HG02840 (cell line): ENCODE measurements around the gene PRB4.
"Not testable (repeated sequence)": the region's sequence is repeated elsewhere in the genome, so short reads cannot be mapped to it uniquely, and the experiment has no call there.

Experiments used
- ATAC-seq: cut with Tn5 transposase; IDR thresholded peaks from one replicate; pipeline ENCODE4 v1.9.1; 2021; ENCODE audit warnings: mild to moderate bottlenecking, moderate library complexity, moderate number of reproducible peaks; ENCODE audit not compliant: unreplicated experiment, low FRiP score

PRB4 gene

GRCh38 chr12:11310336-11310735 is at the start of gene PRB4:
TSS of gene PRB4 (minus strand) at chr12:11310436. CDS start at chr12:11310398, 38 bp downstream.
- ATAC-seq, result no peak

- ATAC-seq, result not testable (repeated sequence)
Observed at GRCh38 chr12:11351736-11352135, 41.5 kb upstream of the PRB4 start.

- no peak for ATAC-seq
Observed at GRCh38 chr12:11348439-11348838, 38.2 kb upstream of the PRB4 start.

- ATAC-seq, result no peak
Observed at GRCh38 chr12:11347810-11348209, 37.6 kb upstream of the PRB4 start.

GRCh38 chr12:11344500-11344899 is 34.3 kb upstream of the PRB4 start:
- no peak for ATAC-seq

GRCh38 chr12:11324426-11324825 is 14.2 kb upstream of the PRB4 start:
- no peak for ATAC-seq

GRCh38 chr12:11321980-11322379 is 11.7 kb upstream of the PRB4 start:
- no peak for ATAC-seq

- no peak for ATAC-seq
Observed at GRCh38 chr12:11307143-11307542, 3.1 kb downstream of the PRB4 start.

- no peak for ATAC-seq
Observed at GRCh38 chr12:11273449-11273848, 36.8 kb downstream of the PRB4 start.

GRCh38 chr12:11269607-11270006 is 40.6 kb downstream of the PRB4 start, which contains the start of gene PRB3:
TSS of gene PRB3 (minus strand) at chr12:11269707. CDS start at chr12:11269669, 38 bp downstream.
- ATAC-seq, result no peak

- no peak for ATAC-seq
Observed at GRCh38 chr12:11264501-11264900, 45.7 kb downstream of the PRB4 start.
